ENCODE data around the gene PPP1R16B.

DNA sequence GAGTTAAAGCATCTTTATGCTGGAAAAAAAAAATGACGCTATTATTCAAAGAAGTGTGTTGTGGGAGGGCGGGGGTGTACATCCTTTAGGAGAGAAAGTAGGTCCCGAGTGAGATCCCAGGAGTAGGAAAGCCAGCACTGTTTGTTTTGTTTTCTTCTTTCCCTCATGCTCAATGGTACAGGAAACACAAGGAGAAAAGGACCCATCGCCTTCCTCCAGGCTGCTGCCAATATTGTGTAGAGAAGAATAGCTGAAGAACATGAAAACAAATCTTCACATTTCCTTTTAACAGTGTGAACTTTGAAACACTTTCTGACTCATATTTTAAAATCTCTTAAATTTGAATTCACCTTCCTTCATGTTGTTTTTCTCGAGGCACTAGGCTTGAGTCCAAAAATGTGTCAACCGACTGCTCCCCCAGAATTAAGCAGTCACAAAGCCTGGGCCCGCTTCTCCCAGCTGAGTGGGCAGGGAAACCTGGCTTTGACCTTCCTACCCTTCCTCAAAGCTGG lies 22.3 kb downstream of the PPP1R16B start:
- TF ChIP-seq, protein P1, sequence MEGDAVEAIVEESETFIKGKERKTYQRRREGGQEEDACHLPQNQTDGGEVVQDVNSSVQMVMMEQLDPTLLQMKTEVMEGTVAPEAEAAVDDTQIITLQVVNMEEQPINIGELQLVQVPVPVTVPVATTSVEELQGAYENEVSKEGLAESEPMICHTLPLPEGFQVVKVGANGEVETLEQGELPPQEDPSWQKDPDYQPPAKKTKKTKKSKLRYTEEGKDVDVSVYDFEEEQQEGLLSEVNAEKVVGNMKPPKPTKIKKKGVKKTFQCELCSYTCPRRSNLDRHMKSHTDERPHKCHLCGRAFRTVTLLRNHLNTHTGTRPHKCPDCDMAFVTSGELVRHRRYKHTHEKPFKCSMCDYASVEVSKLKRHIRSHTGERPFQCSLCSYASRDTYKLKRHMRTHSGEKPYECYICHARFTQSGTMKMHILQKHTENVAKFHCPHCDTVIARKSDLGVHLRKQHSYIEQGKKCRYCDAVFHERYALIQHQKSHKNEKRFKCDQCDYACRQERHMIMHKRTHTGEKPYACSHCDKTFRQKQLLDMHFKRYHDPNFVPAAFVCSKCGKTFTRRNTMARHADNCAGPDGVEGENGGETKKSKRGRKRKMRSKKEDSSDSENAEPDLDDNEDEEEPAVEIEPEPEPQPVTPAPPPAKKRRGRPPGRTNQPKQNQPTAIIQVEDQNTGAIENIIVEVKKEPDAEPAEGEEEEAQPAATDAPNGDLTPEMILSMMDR (IDR thresholded peaks at IDR 0.05), result no peak
- TF ChIP-seq POLR2A (IDR thresholded peaks at IDR 0.05), result no peak
